Mesenteric fat pad (tissue), 1 donor: ENCODE results near the gene CCDC40. TPM values are rescaled to one million over a fixed set of nuclear protein-coding genes. Genes with fewer than 3 reads are reported as not detected.
A peak's percentile ranks its signal among the peaks of the same experiment; 100 is the strongest.

Source experiments
- DNase-seq: peaks from one replicate; pipeline ENCODE4 v3.0.0-alpha.2; 2020; ENCODE audit warnings: low spot score
- total RNA-seq: library from RNA; stranded (reverse); fragmentation: NEBNext Ultra II Directional; extraction: Animal tissue kit (Norgen Biotek cat#: 25700); gene quantifications from one replicate; pipeline ENCODE4 v1.2.1, GENCODE V29; 2021
- donor health status: DM: yes; HTN: yes; CAD: no.

Gene CCDC40
- total RNA-seq, 1 donor from 2014 or later = 7.9 TPM

- peak; percentile 96 for DNase-seq
Measured at GRCh38 chr17:80101011-80101945, 64.8 kb downstream of the CCDC40 start, which contains the start of gene GAA. Gene GAA (plus strand): TSS chr17:80101581. CDS start chr17:80104587, 3,006 bp downstream.

GRCh38 chr17:80101946-80102663 lies 65.7 kb downstream of the CCDC40 start:
- DNase-seq = peak; percentile 89

- DNase-seq = no peak
Measured at GRCh38 chr17:80102664-80103448, 66.4 kb downstream of the CCDC40 start.

- no peak for DNase-seq
Measured at GRCh38 chr17:80103449-80104085, 67.1 kb downstream of the CCDC40 start.

DNA sequence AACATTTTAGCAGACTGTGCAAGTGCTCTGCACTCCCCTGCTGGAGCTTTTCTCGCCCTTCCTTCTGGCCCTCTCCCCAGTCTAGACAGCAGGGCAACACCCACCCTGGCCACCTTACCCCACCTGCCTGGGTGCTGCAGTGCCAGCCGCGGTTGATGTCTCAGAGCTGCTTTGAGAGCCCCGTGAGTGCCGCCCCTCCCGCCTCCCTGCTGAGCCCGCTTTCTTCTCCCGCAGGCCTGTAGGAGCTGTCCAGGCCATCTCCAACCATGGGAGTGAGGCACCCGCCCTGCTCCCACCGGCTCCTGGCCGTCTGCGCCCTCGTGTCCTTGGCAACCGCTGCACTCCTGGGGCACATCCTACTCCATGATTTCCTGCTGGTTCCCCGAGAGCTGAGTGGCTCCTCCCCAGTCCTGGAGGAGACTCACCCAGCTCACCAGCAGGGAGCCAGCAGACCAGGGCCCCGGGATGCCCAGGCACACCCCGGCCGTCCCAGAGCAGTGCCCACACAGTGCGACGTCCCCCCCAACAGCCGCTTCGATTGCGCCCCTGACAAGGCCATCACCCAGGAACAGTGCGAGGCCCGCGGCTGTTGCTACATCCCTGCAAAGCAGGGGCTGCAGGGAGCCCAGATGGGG lies 68.0 kb downstream of the CCDC40 start:
- no peak for DNase-seq

DNA sequence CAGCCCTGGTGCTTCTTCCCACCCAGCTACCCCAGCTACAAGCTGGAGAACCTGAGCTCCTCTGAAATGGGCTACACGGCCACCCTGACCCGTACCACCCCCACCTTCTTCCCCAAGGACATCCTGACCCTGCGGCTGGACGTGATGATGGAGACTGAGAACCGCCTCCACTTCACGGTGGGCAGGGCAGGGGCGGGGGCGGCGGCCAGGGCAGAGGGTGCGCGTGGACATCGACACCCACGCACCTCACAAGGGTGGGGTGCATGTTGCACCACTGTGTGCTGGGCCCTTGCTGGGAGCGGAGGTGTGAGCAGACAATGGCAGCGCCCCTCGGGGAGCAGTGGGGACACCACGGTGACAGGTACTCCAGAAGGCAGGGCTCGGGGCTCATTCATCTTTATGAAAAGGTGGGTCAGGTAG lies 68.5 kb downstream of the CCDC40 start:
- no peak for DNase-seq

GRCh38 chr17:80105762-80106161 lies 69.3 kb downstream of the CCDC40 start:
- DNase-seq = peak; percentile 79

DNA sequence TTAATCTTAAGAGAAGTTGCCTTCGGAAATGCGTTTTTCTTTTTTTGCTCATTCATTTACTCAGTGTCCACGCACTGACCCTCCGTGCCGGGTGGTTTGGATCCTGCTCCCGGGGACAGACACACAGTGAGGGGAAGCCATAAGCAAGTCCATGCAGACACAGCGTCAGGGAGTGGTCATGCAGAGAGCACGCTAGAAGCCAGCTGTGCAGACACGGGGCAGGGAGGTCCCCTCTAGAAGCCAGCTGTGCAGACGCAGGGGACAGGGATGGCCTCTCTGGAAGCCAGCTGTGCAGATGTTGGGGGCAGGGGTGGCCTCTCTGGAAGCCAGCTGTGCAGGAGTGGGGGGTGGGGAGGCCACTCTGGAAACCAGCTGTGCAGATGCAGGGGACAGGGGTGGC lies 69.7 kb downstream of the CCDC40 start:
- peak; percentile 80 for DNase-seq

DNA sequence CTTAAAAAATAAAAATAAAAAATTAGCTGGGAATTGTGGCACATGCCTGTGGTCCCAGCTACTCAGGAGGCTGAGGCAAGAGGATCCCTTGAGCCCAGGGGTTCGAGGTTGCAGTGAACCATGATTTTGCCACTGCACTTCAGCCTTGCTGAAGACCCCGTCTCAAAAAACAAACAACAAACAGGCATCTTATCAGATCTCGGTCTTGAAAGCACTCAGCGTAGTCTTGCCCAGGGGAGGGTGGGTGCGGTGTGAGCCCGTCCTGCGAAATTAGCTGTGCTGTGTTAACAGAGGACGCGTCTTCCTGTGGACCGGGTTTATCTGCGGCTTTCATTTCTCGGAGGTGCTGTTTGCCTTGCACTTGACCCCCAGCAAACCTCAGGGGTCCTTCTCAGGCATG lies 70.3 kb downstream of the CCDC40 start:
- DNase-seq = peak; percentile 69

DNA sequence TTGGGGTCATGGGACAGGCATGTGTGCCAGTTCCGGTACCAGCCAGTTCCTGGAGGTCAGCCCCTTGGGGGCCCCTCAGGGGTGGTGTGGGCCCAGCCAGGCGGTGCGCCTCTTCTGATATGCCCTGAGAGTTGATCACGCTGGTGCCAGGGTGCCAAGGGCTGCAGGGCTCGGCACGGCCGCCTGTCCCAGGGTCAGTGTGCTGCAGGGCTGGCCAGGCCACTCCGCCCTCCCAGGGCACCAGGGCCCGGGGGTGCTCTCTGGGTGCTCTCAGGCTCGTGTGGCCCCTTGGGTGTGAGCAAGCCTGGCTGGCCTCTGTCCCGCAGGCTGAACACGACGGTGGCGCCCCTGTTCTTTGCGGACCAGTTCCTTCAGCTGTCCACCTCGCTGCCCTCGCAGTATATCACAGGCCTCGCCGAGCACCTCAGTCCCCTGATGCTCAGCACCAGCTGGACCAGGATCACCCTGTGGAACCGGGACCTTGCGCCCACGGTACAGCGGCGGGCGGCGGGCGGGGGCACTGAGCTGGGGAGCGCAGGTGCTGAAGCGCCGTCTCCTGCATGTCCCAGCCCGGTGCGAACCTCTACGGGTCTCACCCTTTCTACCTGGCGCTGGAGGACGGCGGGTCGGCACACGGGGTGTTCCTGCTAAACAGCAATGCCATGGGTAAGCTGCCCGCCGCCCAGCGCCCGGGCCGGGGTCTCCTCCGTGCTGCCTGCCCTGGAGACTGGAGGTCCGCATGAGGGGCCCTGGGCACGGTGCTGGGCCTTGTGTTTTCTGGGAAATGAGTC lies 71.0 kb downstream of the CCDC40 start:
- peak; percentile 87 for DNase-seq

GRCh38 chr17:80108036-80108971 lies 71.9 kb downstream of the CCDC40 start:
- DNase-seq = peak; percentile 86

DNA sequence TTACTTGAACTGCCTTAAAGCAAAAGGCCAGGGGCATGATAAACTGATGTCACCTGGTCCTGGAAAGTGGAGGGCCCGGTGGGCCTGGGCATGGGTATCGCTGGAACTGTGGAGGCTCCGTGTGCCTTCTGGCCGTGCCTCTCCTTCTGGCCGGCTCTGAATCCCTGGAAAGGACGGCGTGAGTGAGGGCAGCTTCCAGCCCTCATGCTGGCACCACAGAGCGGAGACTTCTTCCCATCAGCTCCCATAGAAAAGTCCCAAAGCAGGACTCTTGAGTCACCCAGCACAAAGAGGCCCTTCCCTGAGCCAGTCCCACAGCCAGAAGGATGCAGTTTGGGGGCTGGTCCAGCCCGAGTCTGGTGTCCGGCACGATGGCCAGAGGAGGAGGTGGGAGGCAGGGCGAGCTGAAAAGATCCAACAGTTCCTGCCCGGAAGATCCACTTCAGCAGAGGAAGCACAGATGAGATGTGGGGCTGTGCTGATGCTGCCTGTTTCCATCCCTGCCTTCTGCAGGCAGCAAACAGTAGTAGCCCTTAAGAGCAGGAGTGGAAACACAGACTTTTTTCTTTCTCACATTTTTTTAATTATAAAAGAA lies 72.7 kb downstream of the CCDC40 start:
- peak; percentile 67 for DNase-seq

DNA sequence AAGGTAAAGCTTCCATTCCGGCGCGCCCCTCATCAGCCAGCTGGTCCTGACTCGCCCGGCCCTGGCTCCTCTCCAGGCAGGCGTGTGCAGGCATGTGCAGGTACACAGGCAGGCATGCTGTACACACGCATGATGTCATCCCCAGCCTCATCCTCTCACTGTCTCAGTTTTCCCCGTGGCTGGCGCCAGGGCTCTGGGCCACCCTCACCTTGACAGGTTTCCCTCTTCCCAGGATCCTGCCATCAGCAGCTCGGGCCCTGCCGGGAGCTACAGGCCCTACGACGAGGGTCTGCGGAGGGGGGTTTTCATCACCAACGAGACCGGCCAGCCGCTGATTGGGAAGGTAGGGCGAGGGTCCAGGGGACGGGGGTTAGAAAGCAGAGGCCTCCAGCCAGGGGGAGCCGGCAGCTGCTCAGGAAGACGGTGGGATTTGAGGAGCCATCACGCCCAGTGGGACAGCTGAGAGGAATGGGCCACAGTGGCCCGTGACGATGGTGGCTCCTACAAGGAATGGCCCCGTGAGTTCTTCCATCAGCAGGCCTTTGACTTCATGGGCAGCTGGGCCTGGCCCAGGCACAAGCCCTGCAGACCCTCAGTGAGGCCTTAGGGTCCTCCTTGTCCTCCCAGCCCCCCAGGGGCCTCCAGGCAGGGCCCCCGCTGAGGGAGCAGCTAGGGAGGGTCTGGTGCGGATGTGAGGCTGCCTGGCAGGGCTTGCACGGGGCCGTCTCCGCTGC lies 73.4 kb downstream of the CCDC40 start:
- DNase-seq = peak; percentile 89

DNA sequence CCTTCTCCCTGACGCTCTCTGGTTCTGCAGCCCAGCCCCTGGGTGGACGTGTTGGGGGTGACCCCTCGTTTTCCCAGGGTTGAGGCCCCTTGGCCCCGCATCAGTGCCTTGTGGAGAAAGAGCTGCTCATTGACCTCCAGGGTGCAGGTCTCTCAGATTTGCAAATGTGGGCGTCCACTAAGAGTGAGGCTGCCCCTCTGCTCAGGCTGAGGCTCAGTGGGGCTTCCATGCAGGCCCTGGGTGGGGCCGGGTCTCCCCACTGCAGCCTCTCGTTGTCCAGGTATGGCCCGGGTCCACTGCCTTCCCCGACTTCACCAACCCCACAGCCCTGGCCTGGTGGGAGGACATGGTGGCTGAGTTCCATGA lies 74.0 kb downstream of the CCDC40 start:
- peak; percentile 87 for DNase-seq

GRCh38 chr17:80110927-80111701 lies 74.7 kb downstream of the CCDC40 start:
- peak; percentile 76 for DNase-seq

GRCh38 chr17:80111702-80112470 lies 75.4 kb downstream of the CCDC40 start:
- peak; percentile 72 for DNase-seq
